Retinal pigment epithelial cell (primary cell): ENCODE measurements around the gene BET1.

Experiments
- DNase-seq: peaks from one replicate; pipeline ENCODE4 v3.0.0-alpha.2; 2010; ENCODE audit warnings: low read depth
- H3K4me3 ChIP-seq: 2 replicates; pipeline ENCODE4 v1.5.1; 2011; ENCODE audit warnings: mild to moderate bottlenecking, low read length, control low read depth, moderate library complexity
- TF ChIP-seq, protein P1 (sequence below): conservative IDR thresholded peaks from 2 replicates; pipeline ENCODE4 v1.5.1; 2011; ENCODE audit warnings: low read depth, low read length, control low read depth, inconsistent platforms

BET1 gene

DNA sequence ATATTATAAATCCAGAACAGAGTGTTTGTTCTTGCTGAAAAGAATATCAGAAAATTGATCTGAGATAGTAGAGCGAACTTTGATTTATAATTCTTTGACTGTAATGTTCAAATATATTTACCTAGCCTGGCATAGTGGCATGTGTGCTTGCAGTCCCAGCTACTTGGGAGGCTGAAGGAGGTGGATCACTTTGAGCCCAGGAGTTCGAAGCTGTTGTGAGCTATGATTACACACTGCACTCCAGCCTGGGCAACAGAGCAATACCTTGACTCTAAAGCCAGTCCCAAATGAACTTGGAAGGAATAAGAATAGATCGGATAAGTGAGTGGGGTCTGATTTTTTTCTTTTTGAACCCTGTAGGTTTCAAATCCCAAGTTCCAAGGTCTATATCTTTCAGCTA, 59.1 kb downstream of the BET1 start:
- H3K4me3 ChIP-seq: no peak overlapping the region
- TF ChIP-seq, protein P1, sequence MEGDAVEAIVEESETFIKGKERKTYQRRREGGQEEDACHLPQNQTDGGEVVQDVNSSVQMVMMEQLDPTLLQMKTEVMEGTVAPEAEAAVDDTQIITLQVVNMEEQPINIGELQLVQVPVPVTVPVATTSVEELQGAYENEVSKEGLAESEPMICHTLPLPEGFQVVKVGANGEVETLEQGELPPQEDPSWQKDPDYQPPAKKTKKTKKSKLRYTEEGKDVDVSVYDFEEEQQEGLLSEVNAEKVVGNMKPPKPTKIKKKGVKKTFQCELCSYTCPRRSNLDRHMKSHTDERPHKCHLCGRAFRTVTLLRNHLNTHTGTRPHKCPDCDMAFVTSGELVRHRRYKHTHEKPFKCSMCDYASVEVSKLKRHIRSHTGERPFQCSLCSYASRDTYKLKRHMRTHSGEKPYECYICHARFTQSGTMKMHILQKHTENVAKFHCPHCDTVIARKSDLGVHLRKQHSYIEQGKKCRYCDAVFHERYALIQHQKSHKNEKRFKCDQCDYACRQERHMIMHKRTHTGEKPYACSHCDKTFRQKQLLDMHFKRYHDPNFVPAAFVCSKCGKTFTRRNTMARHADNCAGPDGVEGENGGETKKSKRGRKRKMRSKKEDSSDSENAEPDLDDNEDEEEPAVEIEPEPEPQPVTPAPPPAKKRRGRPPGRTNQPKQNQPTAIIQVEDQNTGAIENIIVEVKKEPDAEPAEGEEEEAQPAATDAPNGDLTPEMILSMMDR: no peak
- DNase-seq: no peak

DNA sequence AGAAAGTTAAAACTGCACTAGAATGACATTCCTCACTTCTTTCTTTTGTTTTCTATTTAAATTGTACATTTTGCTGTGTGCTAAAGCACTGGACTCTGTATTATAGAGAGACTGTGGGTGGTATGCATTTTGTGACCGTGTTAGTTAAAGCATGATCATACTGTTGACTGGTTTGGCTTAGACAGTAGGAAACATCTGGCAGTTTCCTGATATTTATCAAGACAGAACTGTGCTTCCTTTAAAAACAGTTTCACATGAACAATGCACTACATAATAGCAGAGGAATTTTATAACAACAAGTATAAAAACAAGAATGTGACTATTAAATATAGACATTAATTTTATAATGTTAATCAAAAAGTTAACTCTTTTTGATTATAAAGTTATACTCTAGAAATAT, 59.5 kb downstream of the BET1 start:
- TF ChIP-seq, protein P1: no peak
- H3K4me3 ChIP-seq: no peak overlapping the region
- DNase-seq: no peak

DNA sequence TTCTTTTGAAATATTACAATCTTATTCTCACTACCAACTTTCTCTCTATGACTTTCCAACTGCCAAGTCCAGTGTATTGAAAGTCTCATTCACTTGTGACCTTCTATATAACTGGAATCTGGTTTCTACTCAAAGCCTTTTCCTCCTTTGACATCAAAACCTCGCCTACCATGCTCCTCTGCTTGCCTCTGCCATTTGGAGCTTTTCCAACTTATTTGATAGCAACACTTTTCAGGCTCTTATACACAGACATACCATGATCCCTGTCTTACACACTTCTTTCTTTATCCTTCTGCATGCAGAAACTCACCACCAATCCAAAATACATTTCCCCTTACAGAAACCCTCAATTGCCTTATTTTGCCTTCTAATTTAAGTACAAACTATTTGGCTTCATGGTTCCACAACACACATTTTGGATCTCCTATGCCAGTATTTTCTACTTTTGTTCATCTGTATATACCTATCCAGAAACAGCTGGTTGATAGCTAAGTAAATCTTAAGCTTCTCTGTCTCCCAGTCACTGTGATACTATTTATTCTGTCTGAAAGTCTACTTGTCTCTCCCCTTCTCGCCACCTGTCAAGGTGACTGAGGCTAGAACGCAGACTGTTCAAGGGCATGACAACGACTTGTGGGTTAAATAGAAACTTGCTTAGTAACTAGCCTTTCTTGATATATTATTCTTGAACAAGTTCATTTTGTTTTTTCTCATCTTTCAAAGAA, 60.2 kb downstream of the BET1 start:
- TF ChIP-seq, protein P1: no peak

More for the DNA sequence above, 60.2 kb downstream of the BET1 start:
- DNase-seq: no peak
- H3K4me3 ChIP-seq: no peak overlapping the region
